ENCODE results near the gene GSC.

GSC gene

GRCh38 chr14:94771906-94772490, 2.1 kb upstream of the GSC start:
- Histone ChIP-seq H3K14ac (ENCODE audit: low read length) (no peak overlapping the region), H2BK15ac (ENCODE audit: low read length) (no peak overlapping the region), H4K91ac (ENCODE audit: low read depth, low read length, poor library complexity) (no peak overlapping the region), H3K9me3 (replicated peaks in 1 of 2; ENCODE audit: control insufficient read depth in 2 of 2, insufficient read depth in 1 of 2, low read depth in 1 of 2, low read length in 2 of 2) (no peaks in the 10 kb centered on the region), H2BK5ac (ENCODE audit: low read length) (no peak overlapping the region), H3K27me3 (ENCODE audit: control insufficient read depth in 3 of 3, insufficient read depth in 3 of 3, low read depth in 1 of 3, low read length in 3 of 3) (peaks cover 28 to 98% (median 70%) of the 10 kb centered on the region in 3 experiments), H2AFZ (ENCODE audit: low read length) (no peak overlapping the region), H3K4me1 (ENCODE audit: control insufficient read depth in 2 of 2, insufficient read depth in 1 of 2, low read depth in 1 of 2, low read length in 2 of 2) (peaks cover 0 to 49% of the 10 kb centered on the region in 2 donors), H3K18ac (ENCODE audit: low read length) (peak overlapping the region; percentile 69), H3K27ac (replicated peaks; ENCODE audit: low read length) (no peak overlapping the region), H3K36me3 (replicated peaks in 1 of 2; ENCODE audit: control insufficient read depth in 2 of 2, insufficient read depth in 2 of 2, low read length in 2 of 2) (no peaks in the 10 kb centered on the region), H3K4me3 (ENCODE audit: low read length in 2 of 2) (no peak overlapping the region), H3K79me1 (ENCODE audit: low read depth, low read length) (no peaks in the 10 kb centered on the region), H2AK5ac (ENCODE audit: low read depth, low read length) (no peak overlapping the region), H3K9ac (ENCODE audit: low read depth, low read length, poor library complexity) (no peak overlapping the region), H3K4ac (ENCODE audit: low read length) (no peak overlapping the region), H2BK120ac (ENCODE audit: low read depth, low read length) (no peak overlapping the region), H4K8ac (ENCODE audit: low read depth, low read length) (no peak overlapping the region), H3K4me2 (ENCODE audit: insufficient read depth, low read length, poor library complexity, severe bottlenecking) (peak overlapping the region; percentile 73), H2BK12ac (ENCODE audit: low read length) (no peak overlapping the region), H3K23ac (ENCODE audit: low read depth, low read length, poor library complexity) (no peak overlapping the region)
- WGBS, 2 donors (ENCODE audit: extremely low coverage in 2 of 2, insufficient read length in 2 of 2, insufficient replicate concordance in 1 of 2), result no CpG with 5 or more reads among the region's 14 CpGs
- no peak for DNase-seq (ENCODE audit: low spot score)

- Histone ChIP-seq H2BK5ac (ENCODE audit: low read length) (peak overlapping the region; percentile 84), H3K9me3 (replicated peaks in 1 of 2; ENCODE audit: control insufficient read depth in 2 of 2, insufficient read depth in 1 of 2, low read depth in 1 of 2, low read length in 2 of 2) (no peaks in the 10 kb centered on the region), H2BK120ac (ENCODE audit: low read depth, low read length) (peak overlapping the region; percentile 47), H3K79me1 (ENCODE audit: low read depth, low read length) (no peaks in the 10 kb centered on the region), H4K91ac (ENCODE audit: low read depth, low read length, poor library complexity) (peak overlapping the region; percentile 47), H3K4ac (ENCODE audit: low read length) (no peak overlapping the region), H3K4me2 (ENCODE audit: insufficient read depth, low read length, poor library complexity, severe bottlenecking) (peak overlapping the region; percentile 73), H3K9ac (ENCODE audit: low read depth, low read length, poor library complexity) (peak overlapping the region; percentile 47), H3K14ac (ENCODE audit: low read length) (peak overlapping the region; percentile 87), H2AK5ac (ENCODE audit: low read depth, low read length) (no peak overlapping the region), H2AFZ (ENCODE audit: low read length) (peak overlapping the region; percentile 59), H3K27ac (replicated peaks; ENCODE audit: low read length) (no peak overlapping the region), H3K18ac (ENCODE audit: low read length) (peak overlapping the region; percentile 99), H3K36me3 (replicated peaks in 1 of 2; ENCODE audit: control insufficient read depth in 2 of 2, insufficient read depth in 2 of 2, low read length in 2 of 2) (no peaks in the 10 kb centered on the region), H2BK12ac (ENCODE audit: low read length) (peak overlapping the region; percentile 87), H3K27me3 (ENCODE audit: control insufficient read depth in 3 of 3, insufficient read depth in 3 of 3, low read depth in 1 of 3, low read length in 3 of 3) (peaks cover 33 to 99% (median 70%) of the 10 kb centered on the region in 3 experiments), H3K4me3 (ENCODE audit: low read length in 2 of 2) (no peak overlapping the region), H4K8ac (ENCODE audit: low read depth, low read length) (no peak overlapping the region), H3K23ac (ENCODE audit: low read depth, low read length, poor library complexity) (peak overlapping the region; percentile 89), H2BK15ac (ENCODE audit: low read length) (peak overlapping the region; percentile 39), H3K4me1 (ENCODE audit: control insufficient read depth in 2 of 2, insufficient read depth in 1 of 2, low read depth in 1 of 2, low read length in 2 of 2) (peaks cover 0 to 52% of the 10 kb centered on the region in 2 donors)
- DNase-seq (ENCODE audit: low spot score), result no peak
- no CpG with 5 or more reads among the region's 54 CpGs for WGBS, 2 donors (ENCODE audit: extremely low coverage in 2 of 2, insufficient read length in 2 of 2, insufficient replicate concordance in 1 of 2)
Measured at GRCh38 chr14:94771158-94771905, 1.4 kb upstream of the GSC start.

GRCh38 chr14:94770815-94771157, 873 bp upstream of the GSC start:
- Histone ChIP-seq H2BK12ac (ENCODE audit: low read length) (no peak overlapping the region), H3K23ac (ENCODE audit: low read depth, low read length, poor library complexity) (no peak overlapping the region), H2BK15ac (ENCODE audit: low read length) (no peak overlapping the region), H2BK120ac (ENCODE audit: low read depth, low read length) (no peak overlapping the region), H2BK5ac (ENCODE audit: low read length) (no peak overlapping the region), H4K8ac (ENCODE audit: low read depth, low read length) (no peak overlapping the region), H3K79me1 (ENCODE audit: low read depth, low read length) (no peaks in the 10 kb centered on the region), H3K4me1 (ENCODE audit: control insufficient read depth in 2 of 2, insufficient read depth in 1 of 2, low read depth in 1 of 2, low read length in 2 of 2) (peaks cover 0 to 52% of the 10 kb centered on the region in 2 donors), H3K4me2 (ENCODE audit: insufficient read depth, low read length, poor library complexity, severe bottlenecking) (peak overlapping the region; percentile 90), H3K4ac (ENCODE audit: low read length) (no peak overlapping the region), H3K18ac (ENCODE audit: low read length) (no peak overlapping the region), H3K4me3 (ENCODE audit: low read length in 2 of 2) (no peak overlapping the region), H4K91ac (ENCODE audit: low read depth, low read length, poor library complexity) (no peak overlapping the region), H2AK5ac (ENCODE audit: low read depth, low read length) (no peak overlapping the region), H3K27ac (replicated peaks; ENCODE audit: low read length) (no peak overlapping the region), H3K36me3 (replicated peaks in 1 of 2; ENCODE audit: control insufficient read depth in 2 of 2, insufficient read depth in 2 of 2, low read length in 2 of 2) (no peaks in the 10 kb centered on the region), H2AFZ (ENCODE audit: low read length) (no peak overlapping the region), H3K9me3 (replicated peaks in 1 of 2; ENCODE audit: control insufficient read depth in 2 of 2, insufficient read depth in 1 of 2, low read depth in 1 of 2, low read length in 2 of 2) (no peaks in the 10 kb centered on the region), H3K9ac (ENCODE audit: low read depth, low read length, poor library complexity) (no peak overlapping the region), H3K27me3 (ENCODE audit: control insufficient read depth in 3 of 3, insufficient read depth in 3 of 3, low read depth in 1 of 3, low read length in 3 of 3) (peaks cover 33 to 99% (median 75%) of the 10 kb centered on the region in 3 experiments), H3K14ac (ENCODE audit: low read length) (no peak overlapping the region)
- no peak for DNase-seq (ENCODE audit: low spot score)
- WGBS, 2 donors (ENCODE audit: extremely low coverage in 2 of 2, insufficient read length in 2 of 2, insufficient replicate concordance in 1 of 2), result no CpG with 5 or more reads among the region's 9 CpGs

- Histone ChIP-seq H3K23ac (ENCODE audit: low read depth, low read length, poor library complexity) (peak overlapping the region; percentile 99), H4K8ac (ENCODE audit: low read depth, low read length) (no peak overlapping the region), H3K79me1 (ENCODE audit: low read depth, low read length) (no peaks in the 10 kb centered on the region), H3K4ac (ENCODE audit: low read length) (no peak overlapping the region), H2BK15ac (ENCODE audit: low read length) (no peak overlapping the region), H3K27ac (replicated peaks; ENCODE audit: low read length) (no peak overlapping the region), H4K91ac (ENCODE audit: low read depth, low read length, poor library complexity) (no peak overlapping the region), H3K14ac (ENCODE audit: low read length) (no peak overlapping the region), H3K18ac (ENCODE audit: low read length) (no peak overlapping the region), H3K4me3 (ENCODE audit: low read length in 2 of 2) (no peak overlapping the region), H3K9me3 (replicated peaks in 1 of 2; ENCODE audit: control insufficient read depth in 2 of 2, insufficient read depth in 1 of 2, low read depth in 1 of 2, low read length in 2 of 2) (no peaks in the 10 kb centered on the region), H3K36me3 (replicated peaks in 1 of 2; ENCODE audit: control insufficient read depth in 2 of 2, insufficient read depth in 2 of 2, low read length in 2 of 2) (no peaks in the 10 kb centered on the region), H2AK5ac (ENCODE audit: low read depth, low read length) (no peak overlapping the region), H3K9ac (ENCODE audit: low read depth, low read length, poor library complexity) (peak overlapping the region; percentile 81), H2BK5ac (ENCODE audit: low read length) (no peak overlapping the region), H3K4me1 (ENCODE audit: control insufficient read depth in 2 of 2, insufficient read depth in 1 of 2, low read depth in 1 of 2, low read length in 2 of 2) (peaks cover 0 to 48% of the 10 kb centered on the region in 2 donors), H3K4me2 (ENCODE audit: insufficient read depth, low read length, poor library complexity, severe bottlenecking) (peak overlapping the region; percentile 90), H2BK120ac (ENCODE audit: low read depth, low read length) (no peak overlapping the region), H3K27me3 (ENCODE audit: control insufficient read depth in 3 of 3, insufficient read depth in 3 of 3, low read depth in 1 of 3, low read length in 3 of 3) (peaks cover 33 to 99% (median 77%) of the 10 kb centered on the region in 3 experiments), H2AFZ (ENCODE audit: low read length) (peak overlapping the region; percentile 88), H2BK12ac (ENCODE audit: low read length) (no peak overlapping the region)
- DNase-seq (ENCODE audit: low spot score), result no peak
- WGBS, 2 donors (ENCODE audit: extremely low coverage in 2 of 2, insufficient read length in 2 of 2, insufficient replicate concordance in 1 of 2), result no CpG with 5 or more reads among the region's 18 CpGs
Measured at GRCh38 chr14:94770251-94770749, 387 bp upstream of the GSC start.

Data from neuronal stem cell (in vitro differentiated cells).